H1 (cell line): ENCODE data around the gene MAGI3. TPM values are rescaled to one million over a fixed set of nuclear protein-coding genes. Genes with fewer than 3 reads are reported as not detected.

ENCODE experiments used
- KDM5A ChIP-seq: fragments of 200-600 bp; IDR thresholded peaks from 2 replicates; pipeline ENCODE4 v1.7.1; 2012; ENCODE audit warnings: mild to moderate bottlenecking, low read length, inconsistent platforms, mixed read lengths
- SIN3A ChIP-seq, 2 experiments: IDR thresholded peaks in 1 of 2; conservative IDR thresholded peaks in 1 of 2; 2 replicates each; pipeline ENCODE4 v1.6.1; 2011 to 2012; ENCODE audit warnings: low read length in 2 of 2, improper control_type of control experiment in 1 of 2, low read depth in 1 of 2, mild to moderate bottlenecking in 1 of 2
- ZNF274 ChIP-seq: IDR thresholded peaks from 2 replicates; pipeline ENCODE4 v1.7.0; 2012; ENCODE audit warnings: low read length, borderline replicate concordance; ENCODE audit errors: extremely low read depth
- polyA plus RNA-seq, 7 experiments: library from polyadenylated mRNA; depleted of rRNA in 3 of 7; stranded (reverse) in 5 of 7; unstranded in 2 of 7; fragments of >200 nt in 5 of 7; fragments of 200-250 nt in 2 of 7; gene quantifications; 1 replicate in 5 of 7; 2 replicates in 1 of 7; 4 replicates in 1 of 7; pipeline versions ENCODE4 v1.2.1 to v1.2.3, GENCODE V29; 2011 to 2013; ENCODE audit warnings: missing spikeins in 2 of 7, mixed read lengths in 2 of 7
- total RNA-seq: library from RNA; stranded (reverse); fragmentation: NEBNext Ultra II Directional; extraction: Animal tissue kit (Norgen Biotek cat#: 25700); gene quantifications from 2 replicates; pipeline ENCODE4 v1.2.1, GENCODE V29; 2021
- TF ChIP-seq, protein P1 (sequence below), 3 experiments: IDR thresholded peaks; 1 replicate in 2 of 3; 2 replicates in 1 of 3; pipeline versions ENCODE4 v1.5.1 to v1.6.1; 2011; ENCODE audit warnings: low read length in 3 of 3, mild to moderate bottlenecking in 3 of 3, inconsistent platforms in 2 of 3, low read depth in 1 of 3, moderate library complexity in 1 of 3; ENCODE audit not compliant: insufficient read depth in 1 of 3; ENCODE audit errors: control extremely low read depth in 1 of 3

MAGI3 gene
- total and polyA plus RNA-seq, 2 of the 8 experiments (the other 6 are each of a cell fraction or from before 2014, with no cell fraction given), result 2.3 to 7.8 TPM

GRCh38 chr1:113392541-113393128, 2.3 kb downstream of the MAGI3 start (continued):
- TF ChIP-seq KDM5A (no peak), SIN3A (conservative IDR thresholded peaks at IDR 0.05 in 1 of 2, IDR thresholded peaks at IDR 0.05 in 1 of 2; ENCODE audit: low read depth in 1 of 2, low read length in 2 of 2) (no peak), ZNF274 (no peak)
- TF ChIP-seq, protein P1, sequence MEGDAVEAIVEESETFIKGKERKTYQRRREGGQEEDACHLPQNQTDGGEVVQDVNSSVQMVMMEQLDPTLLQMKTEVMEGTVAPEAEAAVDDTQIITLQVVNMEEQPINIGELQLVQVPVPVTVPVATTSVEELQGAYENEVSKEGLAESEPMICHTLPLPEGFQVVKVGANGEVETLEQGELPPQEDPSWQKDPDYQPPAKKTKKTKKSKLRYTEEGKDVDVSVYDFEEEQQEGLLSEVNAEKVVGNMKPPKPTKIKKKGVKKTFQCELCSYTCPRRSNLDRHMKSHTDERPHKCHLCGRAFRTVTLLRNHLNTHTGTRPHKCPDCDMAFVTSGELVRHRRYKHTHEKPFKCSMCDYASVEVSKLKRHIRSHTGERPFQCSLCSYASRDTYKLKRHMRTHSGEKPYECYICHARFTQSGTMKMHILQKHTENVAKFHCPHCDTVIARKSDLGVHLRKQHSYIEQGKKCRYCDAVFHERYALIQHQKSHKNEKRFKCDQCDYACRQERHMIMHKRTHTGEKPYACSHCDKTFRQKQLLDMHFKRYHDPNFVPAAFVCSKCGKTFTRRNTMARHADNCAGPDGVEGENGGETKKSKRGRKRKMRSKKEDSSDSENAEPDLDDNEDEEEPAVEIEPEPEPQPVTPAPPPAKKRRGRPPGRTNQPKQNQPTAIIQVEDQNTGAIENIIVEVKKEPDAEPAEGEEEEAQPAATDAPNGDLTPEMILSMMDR (IDR thresholded peaks at IDR 0.05; ENCODE audit: control extremely low read depth in 1 of 3, insufficient read depth in 1 of 3, low read depth in 1 of 3, low read length in 3 of 3), result no peak
